NCI-H1417 (cell line): ENCODE measurements around the gene CD83.

ENCODE experiments used
- DNase-seq, 3 experiments: peaks; one replicate each; lab custom pipeline; 2025; lab: John Stamatoyannopoulos, UW

The CD83 gene

DNA sequence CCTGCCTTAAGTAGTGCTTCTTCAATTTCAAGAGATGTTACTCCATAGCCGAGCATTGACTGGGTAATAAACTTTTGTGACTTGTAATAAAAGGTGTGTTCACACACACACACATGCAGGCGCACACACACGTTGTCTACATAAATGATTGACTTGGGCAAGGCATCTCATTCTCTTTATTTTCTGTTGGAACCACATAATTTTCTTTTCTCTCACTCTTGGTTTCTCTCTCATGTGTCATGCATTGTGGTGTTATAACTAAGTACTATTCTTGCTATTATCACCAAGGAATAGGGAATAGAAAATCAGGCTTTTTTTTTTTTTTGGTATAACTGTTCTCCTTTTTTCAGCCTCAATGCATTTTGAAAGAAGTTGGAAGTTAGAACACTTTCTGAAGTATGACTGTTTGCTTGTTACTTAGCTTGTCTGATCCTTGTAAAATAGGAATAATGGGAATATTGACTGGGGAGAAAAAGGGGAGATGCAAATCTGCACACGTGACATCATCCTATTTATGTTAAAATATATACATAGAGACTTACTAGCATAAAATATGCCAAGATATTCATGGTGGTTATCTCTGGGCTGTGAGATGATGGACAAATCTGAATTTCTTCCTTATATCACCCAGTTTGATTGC lies 26.1 kb upstream of the CD83 start:
- no peak for DNase-seq

DNA sequence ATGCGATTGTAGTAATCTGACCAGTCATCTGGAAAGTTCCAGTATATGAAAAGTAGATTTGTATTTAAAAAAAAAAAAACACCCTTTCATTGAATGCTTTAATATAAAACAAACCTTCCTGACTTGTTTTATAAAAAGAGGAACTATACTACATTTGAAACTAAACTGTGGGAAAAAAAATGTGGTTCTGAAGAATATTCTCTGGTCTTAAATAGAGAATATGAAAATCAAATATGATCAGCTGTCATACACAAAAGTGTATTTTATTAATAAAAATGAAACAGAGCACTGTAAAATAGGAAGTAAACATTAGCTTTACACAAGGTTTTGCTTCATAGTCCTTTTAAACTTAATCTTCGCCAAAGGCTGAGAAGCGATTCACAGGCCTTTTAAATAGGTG lies 25.3 kb upstream of the CD83 start:
- no peak for DNase-seq

DNA sequence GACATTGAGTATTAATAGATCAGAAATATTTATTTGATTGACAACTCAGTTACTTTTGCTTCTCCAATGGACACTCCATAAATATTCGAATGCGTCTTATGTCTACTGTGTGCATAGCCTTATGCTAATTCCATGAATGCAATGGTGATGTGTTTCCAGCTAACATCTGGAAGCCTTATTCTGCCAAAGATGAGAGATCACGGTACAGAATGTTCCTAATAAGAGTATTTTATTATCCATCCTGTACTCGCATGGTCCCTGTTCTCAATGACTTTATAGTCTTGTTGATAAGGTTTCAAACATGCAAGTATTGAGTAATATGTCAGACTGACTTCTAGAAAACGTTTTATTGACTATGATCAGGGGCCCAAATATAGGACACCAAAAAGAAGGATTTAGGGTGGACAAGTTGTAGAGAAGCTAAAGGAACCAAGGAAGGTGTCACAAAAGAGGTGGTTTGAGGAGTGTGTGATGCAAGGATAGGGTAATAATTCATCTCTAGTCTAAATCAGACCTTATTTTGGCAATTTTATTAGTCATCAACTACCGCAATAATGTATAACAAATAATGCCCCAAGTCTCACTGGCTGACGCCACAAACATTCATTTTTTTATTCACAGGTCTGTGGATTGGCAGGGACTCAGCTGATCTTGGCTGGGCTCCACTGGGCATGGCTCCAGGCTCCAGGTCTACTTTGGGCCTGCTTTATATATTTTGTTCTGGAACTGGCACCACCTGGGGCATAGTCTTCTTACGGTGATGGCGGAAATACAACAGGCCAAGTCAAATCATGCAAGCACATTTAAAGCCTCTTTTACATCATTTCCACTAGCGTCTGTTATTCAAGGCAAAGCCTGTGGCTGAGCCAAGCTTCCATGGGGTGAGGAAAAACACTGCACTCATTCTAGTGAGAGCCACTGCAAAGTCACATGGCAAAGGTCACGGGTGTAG lies 24.5 kb upstream of the CD83 start:
- DNase-seq = no peak

DNA sequence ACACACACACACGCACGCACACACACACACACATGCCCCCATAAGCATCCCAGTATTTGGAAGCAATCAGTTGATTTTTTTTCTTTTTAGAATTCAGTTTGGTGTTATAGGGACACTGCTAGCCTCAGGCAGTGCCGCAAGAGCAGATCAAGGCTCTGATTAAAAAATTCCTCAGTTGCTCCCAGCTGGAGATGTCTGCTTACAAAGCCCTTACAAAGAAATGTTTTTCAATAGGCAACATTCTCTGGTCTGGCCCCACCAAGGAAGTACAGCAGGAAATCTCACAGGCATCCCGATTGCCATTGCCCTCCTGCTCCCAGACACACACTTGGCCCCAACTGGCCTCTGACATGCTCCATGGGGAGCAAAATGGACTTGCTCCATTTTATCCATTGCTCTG lies 22.9 kb upstream of the CD83 start:
- no peak for DNase-seq

DNA sequence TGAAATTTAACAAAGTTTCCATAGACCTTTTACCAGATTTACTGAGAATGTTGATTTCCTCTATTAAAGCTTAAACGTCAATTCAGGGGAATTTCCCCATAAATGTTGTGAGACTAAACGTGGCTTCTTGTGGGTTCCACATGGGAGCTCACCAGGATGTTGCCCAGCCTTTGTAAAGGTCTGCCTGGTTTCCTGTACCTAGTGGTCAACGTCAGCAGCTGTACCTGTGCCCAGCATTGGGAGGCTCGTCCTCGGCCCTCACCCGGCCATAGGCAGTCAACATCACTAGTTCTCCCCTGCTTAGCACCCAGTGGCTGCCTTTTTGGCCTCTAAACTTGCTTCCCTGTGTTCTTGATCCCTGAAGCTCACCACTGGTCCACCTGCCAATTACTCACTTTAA lies 22.1 kb upstream of the CD83 start:
- DNase-seq = no peak

DNA sequence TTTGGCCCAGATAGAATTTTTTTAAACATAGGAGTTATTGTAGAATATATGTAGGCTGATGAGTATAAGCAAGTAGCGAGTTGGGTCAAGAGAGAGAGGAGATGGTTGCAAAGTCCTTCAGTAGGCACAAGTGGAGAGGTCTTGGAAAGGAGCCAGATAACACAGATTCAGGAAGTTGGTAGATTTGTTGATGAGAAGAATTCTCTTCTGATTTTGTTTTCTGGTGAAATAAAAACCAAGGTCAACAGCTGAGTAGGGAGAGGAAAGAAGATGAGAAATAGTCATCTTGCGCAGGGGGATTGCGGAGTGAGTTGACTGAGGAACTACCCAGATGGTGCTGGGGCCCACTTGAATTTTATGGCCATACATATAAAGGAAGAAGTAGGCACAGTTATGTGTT lies 17.4 kb upstream of the CD83 start:
- no peak for DNase-seq

DNA sequence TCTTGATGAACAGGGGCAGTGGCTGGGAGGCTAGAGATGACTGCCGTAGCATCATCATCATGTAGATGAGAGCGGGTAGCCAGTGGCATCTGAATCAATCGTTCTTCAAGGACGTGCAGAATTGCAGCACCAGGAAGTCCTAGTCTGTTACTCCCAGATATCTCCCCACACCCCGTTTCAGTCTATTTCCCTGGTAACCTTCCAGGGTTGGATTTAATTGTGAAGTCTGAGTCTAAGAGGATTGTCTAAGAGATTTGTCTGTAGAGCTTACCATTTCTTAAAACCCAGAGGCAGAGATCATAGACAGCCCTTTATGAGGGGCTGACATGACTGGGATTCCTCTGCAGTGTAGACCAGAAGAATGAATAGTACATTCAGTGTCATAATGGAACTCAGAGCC lies 16.6 kb upstream of the CD83 start:
- no peak for DNase-seq

DNA sequence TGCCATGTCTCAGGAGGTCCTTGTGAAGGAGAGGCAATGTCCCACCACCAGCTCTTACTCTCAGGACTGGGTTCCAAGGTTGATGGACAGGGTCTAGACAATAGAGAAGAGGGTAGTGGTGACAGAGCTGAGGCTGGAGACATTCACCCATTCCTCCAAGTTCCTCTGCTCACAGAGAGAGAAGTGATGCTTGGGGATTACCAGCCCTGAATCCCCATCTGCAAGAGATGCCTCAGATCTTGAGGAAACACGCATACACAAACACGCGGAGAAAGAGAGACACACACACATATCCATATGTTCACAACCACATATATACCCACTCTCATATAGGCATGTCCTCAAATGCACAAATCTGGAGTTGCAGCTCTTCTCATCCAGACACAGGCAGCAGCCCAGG lies 15.2 kb upstream of the CD83 start:
- no peak for DNase-seq

DNA sequence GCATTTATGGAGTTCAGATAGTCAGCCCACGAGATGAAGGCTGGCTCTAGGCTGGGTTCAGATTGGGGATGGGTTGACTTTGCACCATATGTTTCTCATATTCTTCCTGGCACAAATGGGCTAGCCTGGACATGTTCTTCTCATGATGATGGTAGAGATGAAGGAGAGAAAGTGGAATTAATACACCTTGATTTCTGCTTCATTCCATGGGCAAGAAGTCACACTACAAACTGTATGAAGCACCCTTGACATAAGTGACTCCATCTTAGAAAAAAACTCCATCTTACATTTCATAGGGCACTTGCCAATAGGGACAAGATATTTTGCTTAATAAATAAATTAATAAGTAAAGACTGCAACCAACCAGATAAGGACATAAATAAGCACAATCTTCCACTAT lies 12.0 kb upstream of the CD83 start:
- no peak for DNase-seq

DNA sequence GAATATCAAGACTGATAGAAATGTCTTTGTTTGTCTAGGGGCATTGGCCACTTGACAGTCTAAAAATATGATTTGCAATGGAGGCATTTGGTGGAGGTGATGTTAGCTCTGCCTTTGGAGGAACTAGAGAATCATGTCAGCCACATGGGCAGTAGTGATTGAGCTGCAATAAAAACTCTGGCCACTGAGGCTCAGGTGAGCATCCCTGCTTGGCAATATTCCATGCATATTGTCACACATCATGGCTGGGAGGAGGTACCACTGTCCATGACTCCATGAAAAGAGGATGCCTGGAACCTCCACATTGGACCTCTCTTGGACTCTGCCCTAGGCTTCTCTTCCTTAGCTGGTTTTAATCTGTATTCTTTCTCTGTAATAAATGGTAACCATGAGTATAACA lies 10.6 kb upstream of the CD83 start:
- no peak for DNase-seq

DNA sequence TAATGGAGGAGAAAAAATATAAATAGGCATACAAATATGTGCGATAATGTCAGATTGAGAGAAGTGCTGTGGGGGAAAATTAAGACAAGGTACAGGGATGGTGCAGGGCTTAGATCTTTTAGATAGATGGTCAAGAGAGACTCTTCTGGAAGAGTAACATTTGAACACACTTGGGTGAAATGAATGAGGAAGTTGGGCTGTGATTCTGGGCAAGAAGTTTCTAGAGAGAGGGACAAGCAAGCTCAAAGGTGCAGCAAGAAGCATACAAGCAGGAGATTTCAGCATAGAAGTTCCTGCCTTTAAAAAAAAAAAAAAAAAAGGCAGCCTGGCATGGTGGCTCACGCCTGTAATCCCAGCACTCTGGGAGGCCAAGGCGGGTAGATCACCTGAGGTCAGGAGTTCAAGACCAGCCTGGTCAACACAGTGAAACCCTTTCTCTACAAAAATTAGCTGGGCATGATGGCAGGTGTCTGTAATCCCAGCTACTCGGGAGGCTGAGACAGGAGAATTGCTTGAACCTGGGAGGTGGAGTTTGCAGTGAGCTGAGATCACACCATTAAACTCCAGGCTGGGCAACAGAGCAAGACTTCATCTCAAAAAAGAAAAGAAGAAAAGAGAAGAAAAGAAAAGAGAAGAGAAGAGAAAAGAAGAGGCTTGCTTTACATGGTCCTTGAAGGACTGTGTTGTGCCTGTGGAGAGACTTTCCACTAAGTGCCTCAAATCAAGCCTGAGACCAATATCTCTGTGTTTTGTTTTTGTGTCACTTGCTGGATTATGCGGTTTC lies 9.7 kb upstream of the CD83 start:
- no peak for DNase-seq

DNA sequence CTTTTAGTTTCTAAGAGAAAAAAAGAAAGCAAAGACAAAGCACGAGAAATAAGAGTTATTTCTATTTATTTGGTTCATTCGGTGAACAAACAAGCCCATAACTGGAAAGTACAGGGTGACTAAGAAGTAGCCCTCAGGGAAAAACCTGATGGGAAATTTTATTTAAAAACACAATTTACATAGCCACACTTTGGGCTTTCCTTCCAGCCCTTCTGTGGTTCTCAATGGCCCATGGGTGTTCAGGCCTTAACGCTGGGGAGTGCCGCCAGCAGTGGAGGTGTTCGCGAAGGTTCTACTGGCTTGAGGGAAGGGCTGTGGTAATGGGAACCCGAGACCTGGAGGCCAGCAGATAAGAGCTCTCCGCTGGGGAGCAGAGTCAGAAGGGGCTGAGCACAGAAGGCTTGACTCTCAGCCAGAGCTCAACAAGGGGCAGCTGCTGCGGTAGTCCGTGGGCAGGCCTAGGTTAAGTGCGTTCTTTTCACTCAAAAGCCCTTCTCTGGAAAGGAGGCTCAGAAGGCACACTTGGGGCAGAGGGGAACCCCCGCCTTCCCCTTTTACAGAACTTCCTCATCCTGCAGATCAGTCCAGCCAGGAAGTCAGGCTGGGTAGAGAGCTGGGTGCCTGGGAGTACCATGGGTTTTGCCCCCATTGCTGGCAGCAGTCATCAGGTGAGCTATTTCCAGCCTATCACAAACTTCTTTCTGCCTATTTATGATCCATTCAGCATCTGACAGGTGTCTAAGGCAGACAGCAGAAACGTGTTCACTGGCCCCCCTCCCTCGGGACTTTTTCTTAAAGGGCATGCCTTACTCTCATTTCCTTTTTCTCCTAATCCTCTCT lies 8.8 kb upstream of the CD83 start:
- DNase-seq = peak in 1 of 3 experiments; percentile 30

DNA sequence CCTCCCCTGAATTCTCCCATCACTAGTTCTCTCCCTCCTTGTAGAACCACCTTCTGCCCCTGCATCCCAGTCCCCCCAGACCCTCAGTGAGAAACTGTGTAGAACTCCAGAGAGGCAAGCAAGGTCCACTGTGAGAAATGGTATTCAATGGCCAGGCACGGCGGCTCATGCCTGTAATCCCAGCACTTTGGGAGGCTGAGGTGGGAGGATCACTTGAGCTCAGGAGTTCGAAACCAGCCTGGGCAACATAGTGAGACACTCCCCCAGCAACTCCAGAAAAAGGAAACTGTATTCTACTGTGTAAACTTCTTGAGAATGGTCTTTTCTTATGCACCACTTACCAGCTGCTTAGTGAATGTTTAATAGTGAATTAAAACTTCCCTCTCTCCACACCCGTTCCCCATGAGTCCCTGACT lies 8.2 kb upstream of the CD83 start:
- no peak for DNase-seq

DNA sequence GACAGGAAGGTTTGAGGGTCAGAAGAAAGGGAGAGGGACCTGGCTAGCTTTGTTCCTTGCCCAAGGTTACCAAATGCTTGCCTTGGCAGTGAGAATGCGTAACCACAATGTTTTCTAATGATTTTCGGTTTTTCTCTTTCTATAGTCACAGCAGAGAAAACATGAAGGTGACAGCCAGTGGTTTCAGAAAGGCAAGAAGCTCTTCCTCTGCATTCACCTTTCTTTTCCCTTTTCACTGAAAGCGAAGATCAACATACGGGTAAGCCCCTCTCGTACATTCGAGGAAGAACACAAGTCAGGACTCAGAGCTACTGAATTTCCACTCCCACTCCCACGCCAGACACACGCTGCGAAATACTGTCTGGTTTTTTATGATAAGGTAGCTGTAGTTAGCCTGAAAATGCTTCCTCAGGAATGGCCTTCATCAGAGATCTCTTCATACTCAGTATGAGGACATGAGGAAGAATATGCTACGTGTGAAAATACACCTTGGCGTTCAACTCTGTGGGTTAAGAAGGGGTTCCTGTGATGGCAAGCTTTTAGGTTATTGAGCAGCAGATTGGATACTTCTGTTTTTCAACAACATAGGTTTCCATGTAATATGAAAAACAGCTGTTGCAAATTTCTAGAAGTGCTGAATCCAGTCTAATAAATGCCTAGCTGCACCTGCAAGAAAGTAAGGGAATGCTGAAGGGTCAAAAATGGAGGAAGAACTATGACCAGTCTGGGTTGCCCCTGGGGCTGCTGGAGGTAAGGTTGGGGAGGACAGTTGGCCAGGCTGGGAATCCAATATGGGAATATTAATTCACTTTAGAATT lies 7.4 kb upstream of the CD83 start:
- DNase-seq = no peak

DNA sequence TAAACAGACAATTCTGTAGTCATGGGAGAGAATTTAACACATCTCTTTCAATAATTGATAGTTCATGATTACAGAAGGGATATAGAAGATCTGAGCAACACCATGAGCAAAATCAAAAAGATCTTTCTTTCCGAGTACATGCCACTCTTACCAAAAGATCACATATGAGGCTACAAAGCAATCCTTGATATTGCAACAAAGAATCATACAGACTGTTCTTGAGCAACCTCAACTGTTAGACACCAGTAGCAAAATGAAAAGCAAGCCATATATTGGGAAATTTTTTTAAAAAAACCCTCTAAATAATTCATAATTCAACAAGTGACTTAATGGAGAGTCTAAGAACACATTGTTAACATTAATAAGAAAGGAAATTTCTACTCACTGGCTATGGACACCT lies 3.6 kb upstream of the CD83 start:
- no peak for DNase-seq

DNA sequence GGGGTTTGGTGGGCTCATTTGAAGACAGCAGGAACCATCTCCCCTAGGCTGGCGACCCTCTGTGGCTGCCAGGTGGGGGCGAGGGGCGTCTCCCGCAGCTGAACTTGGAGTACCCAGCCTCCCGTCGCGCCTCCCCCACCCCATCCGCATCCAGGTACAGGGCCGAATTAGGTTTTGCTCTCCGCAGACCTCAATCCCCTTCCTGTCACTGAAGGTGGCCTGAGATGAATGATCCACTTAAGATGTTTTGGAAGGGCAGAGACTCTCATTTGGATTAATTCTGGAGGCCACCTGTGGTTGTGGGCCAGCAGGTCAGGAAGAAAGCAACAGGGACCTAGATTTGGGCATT lies 493 bp downstream of the CD83 start:
- DNase-seq = no peak

DNA sequence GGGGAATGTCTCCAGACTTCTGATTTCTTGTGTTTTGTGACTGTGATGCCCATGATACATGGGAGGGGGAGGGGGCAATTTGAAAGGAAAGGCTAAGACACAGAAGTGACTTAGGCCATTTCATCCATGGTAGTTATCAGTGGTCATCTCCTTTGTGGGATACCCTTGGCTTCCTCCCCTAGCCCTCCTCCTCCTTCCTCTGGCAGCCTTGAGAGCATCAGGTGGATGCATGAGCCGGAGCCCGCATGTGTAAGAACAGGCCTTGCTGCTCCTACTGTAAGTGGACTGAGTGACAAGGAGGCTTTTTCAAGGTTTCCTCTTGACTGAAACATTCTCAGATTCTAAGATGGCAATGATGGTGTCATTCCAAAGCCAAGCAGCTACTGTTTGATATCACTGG lies 874 bp downstream of the CD83 start:
- peak in 1 of 3 experiments; percentile 38 for DNase-seq

DNA sequence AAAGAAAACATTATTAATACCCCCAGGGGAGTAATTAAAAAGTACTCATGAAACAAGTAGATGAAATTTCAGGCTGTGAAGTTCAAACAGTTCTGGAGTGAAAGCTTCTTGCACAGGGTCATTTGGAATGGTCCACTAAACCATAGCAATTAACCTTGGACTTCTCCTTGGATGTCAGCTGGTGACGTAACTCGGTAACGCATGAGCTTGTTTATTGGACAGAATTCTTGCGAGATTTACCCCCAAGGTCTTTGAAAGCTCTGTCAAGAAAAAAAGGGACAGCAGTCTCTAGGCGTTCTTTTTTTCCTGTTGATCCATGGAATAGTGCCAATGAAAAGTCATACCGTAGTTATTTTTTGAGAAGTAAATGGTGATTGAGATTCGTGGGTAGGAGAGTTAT lies 2.2 kb downstream of the CD83 start:
- no peak for DNase-seq

DNA sequence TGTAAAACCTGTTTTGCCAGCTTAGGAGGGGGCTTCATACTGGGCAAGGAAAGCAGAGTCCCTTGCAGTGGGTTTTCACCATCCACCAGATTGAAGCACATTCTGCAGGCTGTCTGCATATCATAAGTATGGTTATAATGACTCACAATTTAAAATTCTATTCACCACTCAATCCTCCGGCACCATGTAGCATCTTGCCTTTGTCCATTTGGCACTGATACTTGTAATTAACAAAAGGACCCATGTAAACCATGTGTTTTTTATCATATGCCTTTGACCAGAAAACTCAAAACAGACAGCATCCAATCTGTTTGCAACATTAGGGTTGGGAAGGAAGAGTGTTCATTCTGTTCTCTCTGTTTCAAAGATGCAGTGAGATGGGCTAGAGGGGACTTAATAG lies 3.0 kb downstream of the CD83 start:
- DNase-seq = no peak

DNA sequence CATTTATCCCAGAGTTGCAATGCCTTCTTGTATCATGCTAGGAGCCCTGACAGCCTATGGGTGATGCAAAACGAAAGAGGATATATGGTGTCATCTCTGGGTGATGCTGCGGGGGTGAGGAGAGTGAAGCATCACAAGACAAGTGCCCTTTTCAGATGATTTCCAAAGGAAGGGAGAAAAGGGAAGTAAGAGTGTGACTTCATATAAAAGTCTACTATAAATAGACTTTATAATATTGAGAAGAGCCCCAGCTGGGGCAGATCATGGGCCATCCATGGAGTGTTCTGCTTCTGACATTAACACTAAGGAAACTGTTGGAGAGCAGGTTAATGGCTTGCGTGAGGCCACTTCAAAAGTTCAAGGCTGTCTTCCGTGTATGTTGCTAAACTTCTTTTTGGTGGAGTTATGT lies 4.4 kb downstream of the CD83 start:
- DNase-seq = no peak
